KBM-7 (cell line): Measurements from ENCODE around the gene CYP2W1.

Experiments
- DNase-seq: peaks from one replicate; pipeline ENCODE4 v3.0.0-alpha.2; 2015
- in situ Hi-C: fragments of 300-500 bp; cut with MboI; formaldehyde crosslinking; loops from 2 replicates; pipeline ENCODE4 v1.14.3; 2020; ENCODE audit warnings: low sequenced_read_pairs, low pct_unique_long_range_greater_than_20kb, mixed read lengths

CYP2W1 gene

DNA sequence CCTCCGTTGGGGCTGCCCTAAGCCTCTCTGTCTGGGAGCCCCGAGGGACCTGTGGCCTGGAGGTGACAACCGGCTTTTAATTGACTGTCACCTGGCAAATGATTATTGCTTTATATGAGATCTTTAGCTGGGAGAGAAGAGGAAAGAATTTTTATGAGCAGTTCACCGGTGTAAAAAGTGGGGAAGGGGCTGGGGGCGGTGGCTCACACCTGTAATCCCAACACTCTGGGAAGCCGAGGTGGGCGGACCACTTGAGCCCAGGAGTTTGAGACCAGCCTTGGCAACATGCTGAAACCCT is 5.0 kb upstream of the CYP2W1 start:
- in situ Hi-C loops, result no loop called here
- no peak for DNase-seq

DNA sequence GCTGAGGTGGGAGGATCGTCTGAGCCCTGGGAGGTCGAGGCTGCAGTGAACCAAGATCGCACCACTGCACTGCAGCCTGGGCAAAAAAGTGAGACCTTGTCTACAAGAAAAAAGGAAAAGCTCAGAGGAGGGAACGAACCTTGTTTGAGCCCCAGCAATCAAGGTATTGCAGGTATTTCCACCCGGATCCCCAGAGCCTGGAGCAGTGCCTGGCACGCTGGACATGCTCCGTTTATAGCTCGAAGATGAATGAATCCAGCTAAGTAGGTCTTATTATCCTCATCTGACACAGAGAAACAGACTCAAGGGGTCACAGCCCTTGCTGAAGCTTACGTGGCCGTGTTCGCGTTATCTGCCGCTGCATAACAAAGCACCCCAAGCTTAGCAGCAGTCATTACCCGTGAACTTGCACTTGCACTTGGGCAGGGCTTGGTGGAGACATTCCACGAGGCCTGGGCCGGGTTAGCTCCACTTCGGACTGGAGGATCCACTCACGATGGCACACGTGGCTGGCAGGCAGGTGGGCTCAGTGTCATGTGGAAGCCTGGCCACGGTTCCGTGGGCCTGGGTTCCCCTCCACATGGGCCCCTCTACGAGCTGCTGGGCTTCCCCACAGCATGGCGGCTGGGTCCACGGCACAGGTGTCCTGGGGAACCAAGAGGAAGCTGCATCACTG is 4.4 kb upstream of the CYP2W1 start:
- in situ Hi-C loops, result no loop called here
- DNase-seq, result no peak

DNA sequence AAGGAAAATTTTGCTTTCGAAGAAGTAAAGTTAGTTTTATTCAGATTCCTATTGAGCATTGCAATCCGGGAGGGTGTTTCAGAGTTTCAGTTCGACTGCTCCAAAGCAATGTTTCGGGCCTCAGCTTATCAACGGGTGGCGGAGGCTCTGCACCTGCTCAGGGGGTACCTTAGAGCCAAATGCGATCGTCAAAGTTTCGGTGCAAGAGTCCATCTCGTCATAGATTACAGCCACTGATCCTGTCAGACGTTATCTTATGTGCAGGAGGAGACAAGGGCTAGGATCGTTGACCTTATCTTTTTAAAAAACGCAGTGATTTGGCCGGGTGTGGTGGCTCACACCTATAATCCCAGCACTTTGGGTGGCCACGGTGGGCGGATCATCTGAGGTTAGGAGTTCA is 3.8 kb upstream of the CYP2W1 start:
- in situ Hi-C loops, result no loop called here
- no peak for DNase-seq

DNA sequence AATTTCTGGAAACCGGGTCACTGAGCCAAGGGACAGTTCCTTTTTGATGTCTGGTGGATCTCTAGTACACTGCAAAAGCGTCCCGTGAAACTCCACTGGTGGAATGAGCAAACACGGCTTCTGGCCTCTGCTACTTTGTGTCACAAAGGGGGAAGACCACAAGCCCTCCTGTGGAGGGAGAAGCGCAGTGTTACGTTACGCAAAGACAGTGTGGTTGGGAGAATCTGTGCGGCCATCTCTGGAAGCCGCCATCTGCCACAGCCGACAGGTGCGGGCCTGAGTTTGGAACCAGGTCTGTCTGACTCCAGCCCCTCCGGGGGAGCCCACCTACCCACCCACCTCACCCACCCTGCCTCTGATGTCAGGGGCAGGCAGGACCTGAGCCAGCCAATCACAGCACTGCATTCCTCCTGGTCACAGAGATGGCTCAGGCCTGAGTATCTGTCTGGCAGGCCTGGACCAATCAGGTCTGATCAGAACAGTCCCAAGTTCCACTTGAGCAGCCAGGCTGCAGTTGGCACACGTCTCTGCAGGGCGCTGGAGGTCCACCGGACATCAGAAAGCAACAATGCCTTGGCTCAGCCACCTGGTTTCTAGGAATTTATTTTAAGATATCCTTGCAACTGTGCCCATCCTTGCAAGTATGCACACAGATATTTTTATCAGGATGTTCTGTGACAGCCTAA is 3.0 kb upstream of the CYP2W1 start:
- in situ Hi-C loops, result no loop called here
- no peak for DNase-seq

DNA sequence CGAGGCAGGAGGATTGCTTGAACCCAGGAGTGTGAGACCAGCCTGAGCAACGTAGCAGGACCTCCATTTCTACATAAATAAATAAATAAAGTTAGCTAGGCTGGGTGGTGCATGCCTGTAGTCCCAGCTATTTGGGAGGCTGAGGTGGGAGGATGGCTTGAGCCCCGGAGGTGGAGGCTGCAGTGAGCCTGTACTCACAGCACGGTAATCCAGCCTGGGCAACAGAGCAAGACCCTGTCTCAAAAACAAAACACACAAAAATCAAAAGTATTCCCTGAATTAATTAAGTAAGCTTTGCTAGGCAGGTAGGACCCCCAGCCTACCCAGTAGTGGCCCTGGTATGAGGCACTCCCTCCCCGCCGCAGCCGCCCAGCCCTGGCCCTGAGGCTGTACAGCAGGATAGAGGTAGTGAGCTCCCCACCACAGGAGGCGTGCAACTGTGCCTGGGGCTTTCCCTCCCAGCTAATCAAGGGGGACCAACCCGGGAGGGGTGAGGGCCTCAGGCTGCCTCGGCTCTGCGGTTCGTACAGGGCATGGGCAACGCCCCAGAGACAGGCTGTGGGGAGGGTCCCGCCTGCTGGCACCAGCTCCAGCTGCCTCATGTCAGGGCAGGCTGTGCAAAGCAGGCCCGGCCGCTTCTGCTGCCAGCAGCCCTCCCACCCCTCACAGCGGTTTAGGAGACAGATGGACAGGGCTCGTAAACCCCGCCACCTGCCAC is 1.0 kb upstream of the CYP2W1 start:
- DNase-seq, result peak; percentile 51
- in situ Hi-C loops, result no loop called here

DNA sequence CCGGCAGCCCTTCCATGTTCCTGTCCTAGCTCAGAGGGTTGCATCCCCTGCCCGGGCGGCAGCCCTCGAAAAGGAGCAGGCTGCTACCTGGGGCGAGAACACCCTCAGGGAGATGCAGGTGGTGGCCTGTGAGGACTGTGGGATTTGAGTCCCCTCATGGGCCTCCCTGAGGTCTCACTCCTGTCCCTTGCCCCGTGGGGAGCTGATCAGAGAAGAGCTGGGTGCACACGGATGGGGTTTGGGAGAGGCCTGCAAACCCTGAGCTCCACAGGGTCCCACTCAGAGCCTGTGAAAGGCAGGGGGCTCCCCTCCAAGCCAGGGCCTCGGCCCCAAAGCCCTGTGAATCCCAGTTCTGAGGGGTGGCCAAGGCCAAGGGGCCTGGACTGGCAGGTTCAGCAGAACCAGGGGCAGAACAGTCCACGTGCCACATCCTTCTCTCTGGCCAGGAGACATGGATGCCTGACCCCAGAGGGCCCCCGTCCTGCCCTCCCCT is 424 bp upstream of the CYP2W1 start:
- no peak for DNase-seq
- in situ Hi-C loops, result no loop called here

DNA sequence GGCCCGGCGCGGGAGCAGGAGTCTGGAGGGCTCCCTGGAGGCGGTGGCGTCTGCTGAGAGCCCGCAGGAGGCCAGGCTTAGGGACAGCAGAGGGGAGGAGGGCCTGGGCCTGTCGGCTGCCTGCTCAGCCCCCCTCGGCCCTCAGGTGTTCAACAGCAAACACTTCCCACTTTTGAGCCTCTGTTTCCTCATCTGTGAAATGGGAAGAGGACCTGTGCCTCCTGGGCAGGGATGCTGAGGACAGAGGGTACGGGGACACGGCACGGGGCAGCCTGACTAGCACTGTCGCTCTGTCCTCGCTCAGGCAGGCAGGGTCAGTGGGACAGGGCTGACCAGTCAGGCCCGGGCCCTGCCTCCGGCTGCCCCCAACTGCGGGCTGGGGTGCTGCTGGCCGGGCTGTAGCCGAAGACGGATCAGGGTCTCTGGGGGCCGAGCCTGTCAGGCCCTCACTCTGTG is 663 bp downstream of the CYP2W1 start:
- in situ Hi-C loops, result no loop called here
- no peak for DNase-seq

DNA sequence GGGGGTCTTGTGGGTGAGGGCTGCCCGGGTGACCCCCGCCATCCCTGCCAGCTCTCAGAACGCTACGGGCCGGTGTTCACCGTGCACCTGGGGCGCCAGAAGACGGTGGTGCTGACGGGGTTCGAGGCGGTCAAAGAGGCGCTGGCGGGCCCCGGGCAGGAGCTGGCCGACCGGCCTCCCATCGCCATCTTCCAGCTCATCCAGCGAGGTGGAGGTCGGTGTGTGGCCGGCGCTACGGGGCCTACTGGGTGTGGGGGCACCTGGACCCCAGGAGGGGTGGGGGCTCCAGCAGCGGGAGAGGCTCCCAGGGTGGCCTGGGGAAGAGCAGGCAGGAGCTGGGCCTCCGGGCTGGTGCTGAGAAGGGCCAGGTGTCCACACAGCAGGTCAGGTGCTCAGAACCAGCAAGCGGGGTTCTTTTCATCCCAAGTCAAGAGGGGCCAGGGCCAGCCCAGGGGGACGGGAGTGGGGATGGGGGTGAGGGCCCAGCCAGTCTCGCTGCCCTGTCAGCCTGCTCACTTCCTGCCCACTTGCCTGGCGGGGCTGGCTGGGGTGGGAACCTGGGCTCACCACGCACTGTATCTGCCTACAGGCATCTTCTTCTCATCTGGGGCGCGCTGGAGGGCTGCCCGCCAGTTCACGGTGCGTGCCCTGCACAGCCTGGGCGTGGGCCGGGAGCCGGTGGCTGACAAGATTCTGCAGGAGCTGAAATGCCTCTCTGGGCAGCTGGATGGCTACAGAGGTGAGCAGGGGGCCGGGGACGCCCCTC is 1.6 kb downstream of the CYP2W1 start:
- in situ Hi-C loops, result no loop called here
- no peak for DNase-seq

DNA sequence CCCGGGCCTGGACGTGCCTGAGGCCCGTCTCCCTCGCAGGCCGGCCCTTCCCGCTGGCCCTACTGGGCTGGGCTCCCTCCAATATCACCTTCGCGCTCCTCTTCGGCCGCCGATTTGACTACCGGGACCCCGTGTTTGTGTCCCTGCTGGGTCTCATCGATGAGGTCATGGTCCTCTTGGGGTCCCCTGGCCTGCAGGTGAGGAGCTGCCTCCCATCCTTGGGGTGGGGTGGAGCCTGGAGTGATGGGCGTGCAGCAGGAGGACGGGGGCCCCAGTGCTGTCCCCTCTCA is 2.1 kb downstream of the CYP2W1 start:
- no peak for DNase-seq
- in situ Hi-C loops, result no loop called here

DNA sequence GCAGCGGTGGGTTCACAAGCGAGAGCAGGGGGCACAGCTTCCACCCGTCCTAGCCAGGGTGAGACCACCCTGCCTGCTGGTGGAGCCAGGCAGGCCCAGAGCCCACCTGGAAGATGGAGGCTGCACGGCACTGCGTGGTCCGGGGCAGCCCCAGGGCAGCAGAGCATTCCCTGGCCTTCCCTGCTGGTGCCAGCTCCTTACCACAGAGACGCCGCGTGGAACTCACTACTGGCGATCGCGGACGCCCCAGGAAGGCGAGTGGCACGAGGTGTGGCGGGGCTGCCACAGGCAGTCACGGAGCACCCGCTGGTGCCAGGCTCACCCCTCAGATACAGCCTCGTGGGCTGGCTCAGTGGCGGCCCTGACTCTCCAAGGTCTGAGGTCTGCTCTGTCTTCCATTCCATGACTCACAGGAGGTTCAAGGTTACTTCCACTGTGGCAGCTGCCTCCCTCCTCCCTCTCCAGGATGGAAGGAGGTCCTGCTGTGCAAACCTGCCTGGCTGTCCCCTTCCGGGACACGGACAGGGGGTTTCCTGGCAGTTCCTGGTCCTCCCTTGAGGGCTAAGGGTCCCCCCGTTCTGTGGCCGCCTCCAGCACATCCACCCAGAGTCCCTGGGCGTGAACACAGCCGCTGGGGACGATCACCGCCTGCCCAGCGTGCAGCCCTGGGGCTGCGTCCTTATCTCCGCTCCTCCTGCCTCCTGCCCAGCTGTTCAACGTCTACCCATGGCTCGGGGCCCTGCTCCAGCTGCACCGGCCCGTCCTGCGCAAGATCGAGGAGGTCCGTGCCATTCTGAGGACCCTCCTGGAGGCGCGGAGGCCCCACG is 3.1 kb downstream of the CYP2W1 start:
- DNase-seq, result no peak

DNA sequence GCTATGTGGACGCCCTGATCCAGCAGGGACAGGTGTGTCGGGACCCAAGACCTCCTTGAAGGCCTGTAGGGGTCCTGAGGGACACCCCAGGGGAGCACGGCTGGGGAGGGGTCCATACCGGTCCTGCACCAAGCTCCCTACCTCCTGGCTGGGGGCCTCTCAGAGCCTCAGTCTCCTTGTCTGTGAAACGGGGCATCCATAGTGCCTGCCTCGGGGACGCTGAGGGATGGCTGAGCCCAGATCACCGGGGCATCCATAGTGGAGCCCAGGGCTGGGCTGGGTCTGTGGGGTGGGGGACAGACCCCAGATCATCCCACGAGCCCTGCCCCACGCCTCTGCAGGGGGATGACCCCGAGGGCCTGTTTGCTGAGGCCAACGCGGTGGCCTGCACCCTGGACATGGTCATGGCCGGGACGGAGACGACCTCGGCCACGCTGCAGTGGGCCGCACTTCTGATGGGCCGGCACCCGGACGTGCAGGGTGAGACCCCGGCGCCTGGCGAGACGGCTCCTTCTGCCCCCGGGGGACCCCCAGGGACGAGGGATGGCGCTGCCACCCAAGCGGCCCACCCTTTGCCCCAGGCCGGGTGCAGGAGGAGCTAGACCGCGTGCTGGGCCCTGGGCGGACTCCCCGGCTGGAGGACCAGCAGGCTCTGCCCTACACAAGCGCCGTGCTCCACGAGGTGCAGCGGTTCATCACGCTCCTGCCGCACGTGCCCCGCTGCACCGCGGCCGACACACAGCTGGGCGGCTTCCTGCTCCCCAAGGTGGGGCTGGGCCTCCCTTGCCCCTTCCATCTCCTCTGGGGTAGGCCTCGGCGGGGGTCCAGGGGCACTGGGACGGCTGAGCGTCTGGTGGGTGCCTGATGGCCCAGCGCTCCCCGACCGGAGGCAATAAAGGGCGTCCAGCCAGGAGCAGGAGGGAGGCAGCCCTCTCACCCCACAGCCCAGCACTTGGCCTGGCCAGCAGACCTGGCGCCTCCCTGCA is 4.1 kb downstream of the CYP2W1 start:
- in situ Hi-C loops, result no loop called here
- DNase-seq, result no peak

More for the DNA sequence above, 3.1 kb downstream of the CYP2W1 start:
- in situ Hi-C loops, result no loop called here

DNA sequence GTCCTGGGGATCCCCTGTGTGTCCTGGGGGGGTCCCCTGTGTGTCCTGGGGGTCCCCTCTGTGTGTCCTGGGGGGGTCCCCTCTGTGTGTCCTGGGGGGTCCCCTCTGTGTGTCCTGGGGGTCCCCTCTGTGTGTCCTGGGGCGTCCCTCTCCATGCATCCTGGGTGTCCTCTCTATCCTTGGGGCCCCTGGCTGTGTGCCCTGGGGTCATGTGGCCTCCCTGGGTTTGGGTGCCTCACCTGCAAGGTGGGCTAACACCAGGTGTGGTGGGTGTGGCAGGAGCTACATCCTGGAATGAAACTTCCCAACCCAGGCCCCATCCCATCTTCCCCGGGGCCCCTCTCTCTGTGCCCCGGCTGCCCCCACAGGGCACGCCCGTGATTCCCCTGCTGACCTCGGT is 4.9 kb downstream of the CYP2W1 start:
- DNase-seq, result no peak
- in situ Hi-C loops, result no loop called here

DNA sequence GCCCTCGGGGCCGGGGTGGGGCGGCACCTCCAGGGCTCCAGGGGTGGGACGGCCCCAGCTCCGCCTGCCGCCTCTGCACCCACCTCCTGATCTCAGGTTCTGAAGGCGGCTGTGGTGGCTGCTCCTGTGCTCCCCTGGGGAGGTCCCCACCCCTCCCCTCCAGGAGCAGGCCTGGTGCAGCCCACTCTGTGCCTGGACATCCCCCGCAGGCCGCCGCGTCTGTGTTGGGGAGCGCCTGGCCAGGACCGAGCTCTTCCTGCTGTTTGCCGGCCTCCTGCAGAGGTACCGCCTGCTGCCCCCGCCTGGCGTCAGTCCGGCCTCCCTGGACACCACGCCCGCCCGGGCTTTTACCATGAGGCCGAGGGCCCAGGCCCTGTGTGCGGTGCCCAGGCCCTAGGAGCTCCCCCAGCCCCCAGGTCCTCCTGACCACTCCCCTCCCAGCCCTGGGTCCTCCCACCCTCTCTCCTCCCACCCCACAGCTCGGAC is 5.5 kb downstream of the CYP2W1 start:
- in situ Hi-C loops, result no loop called here

DNA sequence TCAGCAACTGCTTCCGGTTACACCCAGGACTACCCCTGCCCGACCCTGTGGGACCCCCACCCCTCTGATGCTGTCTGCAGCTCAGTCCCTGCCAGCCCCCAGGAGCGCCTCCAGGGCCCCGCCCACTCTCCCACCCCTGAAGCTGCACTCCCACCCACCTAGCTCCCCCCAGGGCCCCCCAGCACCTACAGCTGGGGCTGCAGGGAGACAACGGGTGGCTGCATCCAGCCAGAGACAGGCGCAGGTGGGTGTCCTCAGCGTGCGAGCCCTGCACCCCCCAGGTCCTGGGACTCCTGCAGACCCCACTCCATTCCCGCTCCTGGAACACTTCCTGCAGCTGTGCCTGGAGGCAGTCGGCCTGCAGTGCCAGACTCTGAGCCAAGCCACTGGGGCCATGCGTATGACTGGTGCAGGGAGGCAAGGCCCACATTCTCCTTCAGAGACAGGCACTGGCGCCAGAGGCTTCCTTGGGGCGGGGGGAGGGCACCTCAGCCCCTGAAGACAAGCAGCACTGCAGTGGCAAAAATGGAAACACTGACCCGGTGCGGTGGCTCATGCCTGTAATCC is 6.1 kb downstream of the CYP2W1 start:
- no peak for DNase-seq
- in situ Hi-C loops, result no loop called here

More for the DNA sequence above, 5.5 kb downstream of the CYP2W1 start:
- DNase-seq, result no peak

DNA sequence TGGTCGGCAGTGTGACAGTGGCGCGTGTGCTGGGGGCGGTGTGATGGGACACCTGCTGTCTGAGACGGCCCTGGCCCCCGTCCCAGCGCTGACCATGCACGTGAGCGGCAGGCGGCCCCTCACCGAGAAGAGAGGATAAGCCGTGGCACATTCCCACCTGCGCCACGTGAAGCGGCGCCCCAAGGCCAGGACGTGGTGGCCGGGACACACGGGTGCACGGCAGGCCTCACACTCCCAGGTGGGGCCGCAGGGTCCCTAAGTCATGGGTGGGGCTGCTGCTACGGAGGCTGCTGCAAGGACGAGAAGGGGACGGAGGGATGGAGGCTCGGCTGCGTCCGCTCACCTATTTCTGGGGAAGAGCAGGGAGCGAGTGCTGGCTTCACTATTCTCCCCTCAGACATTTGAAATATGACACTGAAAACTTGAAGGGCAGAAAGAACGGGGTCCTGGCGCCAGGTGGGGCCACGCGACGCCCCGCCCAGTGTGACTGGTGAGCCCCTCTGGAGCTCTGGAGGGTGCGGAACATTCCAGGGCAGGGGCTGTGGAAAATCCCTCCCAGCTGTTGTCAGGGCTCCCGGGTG is 7.5 kb downstream of the CYP2W1 start:
- DNase-seq, result no peak
- in situ Hi-C loops, result no loop called here

DNA sequence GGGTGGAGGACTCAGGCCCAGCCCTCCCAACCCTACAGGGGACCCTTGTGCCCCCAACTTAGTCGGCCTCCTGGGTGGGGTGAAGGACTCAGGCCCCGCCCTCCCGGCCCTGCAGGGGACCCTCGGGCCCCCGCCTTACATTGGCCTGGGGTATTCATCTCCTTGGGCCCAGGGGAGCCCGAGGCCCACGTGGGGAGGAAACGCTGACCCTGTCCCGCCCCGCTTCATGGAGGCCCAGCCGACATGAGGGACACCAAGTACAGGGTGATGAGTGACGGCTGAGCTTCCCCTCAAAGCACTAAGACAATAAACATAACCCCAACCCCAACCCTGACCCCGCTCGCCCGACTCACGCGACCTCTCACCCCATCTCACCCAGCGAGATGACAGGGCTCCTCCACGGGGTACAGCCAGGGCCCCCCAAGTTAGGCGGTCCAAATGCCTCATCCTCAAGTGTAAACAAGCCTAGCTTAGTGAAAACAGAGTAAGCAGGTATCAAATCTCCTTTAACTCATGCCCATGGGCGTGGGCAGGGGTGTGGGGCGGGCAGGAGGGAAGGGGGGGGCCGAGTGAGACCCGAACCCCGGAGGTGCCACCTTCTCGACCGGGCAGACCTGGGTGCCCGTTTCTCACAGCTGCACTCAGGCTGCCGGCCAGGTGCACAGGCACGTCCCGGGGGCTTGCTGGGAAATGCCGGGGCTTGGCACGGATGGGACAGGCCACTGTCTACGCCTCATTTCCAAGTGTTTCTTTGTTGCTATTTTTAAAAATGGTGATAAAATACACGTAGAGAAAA is 8.2 kb downstream of the CYP2W1 start:
- DNase-seq, result no peak
- in situ Hi-C loops, result no loop called here
